GM19099 (cell line): ENCODE data around the gene FBXO31.

Source experiments
- POLR2A ChIP-seq: IDR thresholded peaks from 3 replicates; pipeline ENCODE4 v1.6.1; 2011; ENCODE audit warnings: low read depth; ENCODE audit not compliant: insufficient read length; ENCODE audit errors: extremely low read depth

The FBXO31 gene

GRCh38 chr16:87323727-87324410 is 59.7 kb downstream of the FBXO31 start:
- TF ChIP-seq POLR2A, result no peak

DNA sequence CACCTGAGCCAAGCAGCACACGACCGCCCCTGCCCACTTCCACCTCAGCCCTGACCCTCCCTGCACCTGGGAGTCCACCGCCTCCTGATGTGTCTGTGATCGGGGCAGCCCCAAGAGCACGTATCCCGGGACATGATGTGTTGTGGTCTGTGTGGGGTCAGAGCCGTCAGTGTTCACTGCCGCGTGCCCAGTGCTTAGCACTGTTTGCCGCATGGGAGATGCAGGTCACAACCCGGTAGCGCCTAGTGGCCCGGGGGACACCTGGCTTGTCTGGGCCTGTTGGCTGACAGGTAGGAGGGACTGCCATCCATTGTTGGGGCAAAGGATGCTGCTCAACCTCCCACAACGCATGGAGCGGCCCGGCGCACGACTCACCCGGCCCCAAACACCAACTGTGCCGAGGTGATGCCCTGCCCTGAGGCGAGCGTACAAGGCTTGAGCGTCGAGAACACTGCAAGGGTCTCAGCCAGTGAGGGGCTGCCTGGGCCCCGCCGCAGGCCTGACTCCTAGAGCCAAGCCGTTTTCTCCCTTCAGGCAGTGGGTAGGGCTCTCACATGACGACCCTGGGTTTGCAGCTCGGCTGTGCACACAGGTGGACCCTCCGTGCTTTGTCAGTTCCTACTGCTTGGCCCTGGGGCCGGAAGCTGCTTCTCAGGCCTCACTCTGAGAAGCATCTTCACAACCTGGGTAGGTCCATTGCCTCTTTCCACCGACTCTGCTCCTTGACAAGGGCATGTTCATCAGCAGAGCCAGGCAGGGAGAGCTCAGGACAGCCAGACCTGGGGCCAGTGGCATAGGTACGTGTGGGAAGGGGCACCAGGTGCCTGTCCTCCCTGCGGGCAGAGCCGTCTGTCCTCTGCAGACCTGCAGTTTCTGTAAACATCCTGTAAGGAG is 60.5 kb downstream of the FBXO31 start:
- TF ChIP-seq POLR2A, result no peak

DNA sequence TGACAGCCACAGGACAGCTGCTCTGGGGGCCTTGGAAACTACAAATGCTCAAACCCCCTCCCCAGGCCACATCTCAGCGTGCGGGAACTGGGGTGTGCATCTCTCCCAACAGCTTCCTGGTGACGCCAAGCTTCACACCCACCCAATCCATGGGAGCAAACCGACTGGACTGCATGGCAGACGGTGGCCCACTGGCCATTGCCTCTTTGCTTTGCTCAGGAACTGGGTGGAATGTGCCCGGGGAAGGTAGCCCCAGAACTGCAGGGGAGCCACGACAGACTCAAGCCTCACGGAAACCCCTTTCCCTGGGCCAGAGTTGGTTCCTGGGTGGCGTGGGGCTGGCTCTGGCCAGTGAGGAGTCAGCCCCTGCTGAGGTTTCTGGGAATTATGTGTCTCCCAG is 61.2 kb downstream of the FBXO31 start:
- no peak for TF ChIP-seq POLR2A

DNA sequence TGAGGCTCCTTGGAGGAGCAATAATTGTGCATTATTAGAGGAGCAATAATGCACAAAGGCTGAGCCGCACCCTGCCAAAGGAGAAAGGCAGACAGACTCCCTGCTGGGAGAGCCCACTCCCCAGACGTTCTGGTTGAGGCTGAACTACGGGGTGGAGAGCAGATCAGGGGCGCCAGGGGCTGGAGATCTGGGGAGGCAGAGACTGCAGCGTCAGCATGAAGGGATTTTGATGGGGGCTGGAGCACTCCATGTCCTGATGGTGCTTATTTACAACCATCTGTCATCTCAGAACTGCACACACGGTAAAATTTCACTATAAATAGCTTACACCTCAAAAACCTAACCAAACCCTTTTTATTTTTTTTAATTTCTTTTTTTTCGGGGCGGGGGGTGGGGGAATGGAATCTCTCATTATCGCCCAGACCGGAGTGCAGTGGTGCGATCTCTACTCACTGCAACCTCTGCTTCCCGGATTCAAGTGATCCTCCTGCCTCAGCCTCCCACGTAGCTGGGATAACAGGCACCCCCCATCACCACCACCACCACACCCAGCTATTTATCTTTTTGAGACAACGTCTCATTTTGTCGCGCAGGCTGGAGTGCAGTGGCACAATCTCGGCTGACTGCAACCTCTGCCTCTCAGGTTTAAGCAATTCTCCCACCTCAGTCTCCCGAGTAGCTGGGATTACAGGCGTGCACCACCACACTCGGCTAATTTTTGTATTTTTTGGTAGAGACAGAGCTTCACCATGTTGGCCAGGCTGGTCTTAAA is 62.1 kb downstream of the FBXO31 start:
- TF ChIP-seq POLR2A, result no peak

DNA sequence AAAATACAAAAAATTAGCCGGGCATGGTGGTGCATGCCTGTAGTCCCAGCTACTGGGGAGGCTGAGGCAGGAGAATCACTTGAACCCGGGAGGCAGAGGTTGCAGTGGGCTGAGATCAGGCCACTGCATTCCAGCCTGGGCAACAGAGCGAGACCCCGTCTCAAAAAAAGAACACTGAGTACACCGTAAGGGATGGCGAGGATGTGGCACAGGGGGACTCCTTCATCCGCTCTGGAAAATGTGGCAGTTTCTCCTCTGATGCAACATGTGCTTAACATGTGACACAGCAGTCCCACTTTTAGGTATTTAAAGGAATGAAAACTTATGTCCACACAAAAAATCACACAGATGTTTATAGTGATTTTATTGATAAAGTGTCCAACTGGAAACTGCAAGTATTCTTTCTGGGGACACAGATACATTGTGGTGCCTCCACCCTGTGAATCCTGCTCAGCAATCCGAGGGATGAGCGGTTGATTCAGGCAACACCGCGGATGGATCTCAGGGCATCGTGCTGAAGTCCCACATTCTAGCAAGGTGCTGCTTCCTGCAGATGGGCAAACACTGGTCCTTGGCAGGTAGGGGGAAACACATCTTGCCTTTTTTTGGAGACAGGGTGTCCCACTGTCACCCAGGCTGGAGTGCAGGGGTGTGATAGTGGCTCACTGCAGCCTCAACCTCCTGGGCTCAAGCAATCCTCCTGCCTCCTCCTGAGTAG is 62.9 kb downstream of the FBXO31 start:
- TF ChIP-seq POLR2A, result no peak

- TF ChIP-seq POLR2A, result no peak
Observed at GRCh38 chr16:87319997-87320491, 63.5 kb downstream of the FBXO31 start.

DNA sequence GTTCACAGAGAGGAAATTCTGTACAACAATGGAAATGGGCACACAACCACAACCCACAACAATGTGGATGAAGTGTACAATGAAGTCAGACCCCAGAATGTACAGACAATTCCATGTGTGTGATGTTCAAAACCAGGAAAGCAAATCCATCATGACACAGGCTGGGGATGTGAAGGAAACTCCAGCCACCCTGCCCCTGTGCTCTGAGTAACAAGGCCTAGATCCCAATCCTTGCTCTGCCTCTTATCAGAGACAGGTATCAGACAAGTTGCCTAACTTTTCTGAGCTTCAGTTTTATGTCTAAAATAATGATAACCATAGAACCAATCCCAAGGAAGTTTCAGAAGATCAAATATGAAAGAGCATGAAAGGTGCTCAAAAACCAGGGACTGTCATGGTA is 64.6 kb downstream of the FBXO31 start:
- TF ChIP-seq POLR2A, result no peak

GRCh38 chr16:87317750-87318644 is 65.6 kb downstream of the FBXO31 start:
- no peak for TF ChIP-seq POLR2A

DNA sequence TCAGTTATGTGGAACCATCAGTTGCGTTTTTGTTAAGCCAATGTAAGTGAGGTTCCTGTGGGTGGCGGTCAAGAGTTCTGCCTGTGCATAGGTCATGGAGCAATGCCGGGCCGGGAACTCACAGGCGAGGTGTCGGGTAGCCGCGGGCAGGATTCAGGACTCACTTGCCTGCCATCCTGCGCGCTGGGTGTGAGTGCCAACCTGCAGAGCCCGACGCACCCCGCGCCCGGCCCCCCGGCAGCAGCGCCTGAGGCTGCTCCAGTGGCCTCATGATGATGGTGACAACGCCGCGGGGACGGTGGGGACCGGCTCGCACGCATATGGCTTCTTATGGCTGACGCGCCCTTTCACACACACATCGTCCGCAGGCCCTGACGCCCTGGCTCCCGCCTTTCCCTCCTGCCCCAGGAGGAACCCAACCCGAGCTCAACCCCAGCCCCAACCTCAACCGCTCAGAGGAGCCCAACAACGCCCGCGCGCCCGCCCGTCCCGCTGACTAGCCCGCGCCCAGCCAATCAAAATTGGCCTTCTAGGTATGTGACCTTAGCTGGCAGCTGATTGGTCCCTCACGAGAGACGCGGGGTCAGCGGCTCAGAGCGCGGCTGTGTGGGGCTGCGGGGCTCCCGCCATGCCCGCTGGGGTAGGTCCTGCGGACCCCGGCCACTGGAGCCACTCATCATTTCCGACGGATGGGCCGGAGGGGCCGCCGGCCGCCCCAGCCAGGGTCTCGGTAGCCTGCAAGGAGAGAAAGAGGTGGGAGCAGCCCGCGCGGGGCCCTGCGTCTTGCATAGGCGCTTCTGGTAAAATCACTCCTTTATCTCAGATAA is 66.4 kb downstream of the FBXO31 start, which contains the start of gene C16orf95:
TSS of gene C16orf95 (minus strand) at position 470 of the 827 bp plus-strand sequence. CDS start at position 320, 150 bp downstream.
- peak; percentile 90 for TF ChIP-seq POLR2A

- TF ChIP-seq POLR2A, result no peak
Observed at GRCh38 chr16:87316450-87316922, 67.1 kb downstream of the FBXO31 start.

GRCh38 chr16:87314990-87315420 is 68.6 kb downstream of the FBXO31 start:
- no peak for TF ChIP-seq POLR2A

GRCh38 chr16:87312008-87312407 is 71.6 kb downstream of the FBXO31 start:
- TF ChIP-seq POLR2A, result no peak
